Measurements from ENCODE around the gene CABP2. TPM values are rescaled to one million over a fixed set of nuclear protein-coding genes. Genes with fewer than 3 reads are reported as not detected.
A peak's percentile ranks its signal among the peaks of the same experiment; 100 is the strongest.

Gene CABP2
- total and polyA plus RNA-seq, 2 donors (not counting 1 experiment from before 2014, with no cell fraction given), result not detected

DNA sequence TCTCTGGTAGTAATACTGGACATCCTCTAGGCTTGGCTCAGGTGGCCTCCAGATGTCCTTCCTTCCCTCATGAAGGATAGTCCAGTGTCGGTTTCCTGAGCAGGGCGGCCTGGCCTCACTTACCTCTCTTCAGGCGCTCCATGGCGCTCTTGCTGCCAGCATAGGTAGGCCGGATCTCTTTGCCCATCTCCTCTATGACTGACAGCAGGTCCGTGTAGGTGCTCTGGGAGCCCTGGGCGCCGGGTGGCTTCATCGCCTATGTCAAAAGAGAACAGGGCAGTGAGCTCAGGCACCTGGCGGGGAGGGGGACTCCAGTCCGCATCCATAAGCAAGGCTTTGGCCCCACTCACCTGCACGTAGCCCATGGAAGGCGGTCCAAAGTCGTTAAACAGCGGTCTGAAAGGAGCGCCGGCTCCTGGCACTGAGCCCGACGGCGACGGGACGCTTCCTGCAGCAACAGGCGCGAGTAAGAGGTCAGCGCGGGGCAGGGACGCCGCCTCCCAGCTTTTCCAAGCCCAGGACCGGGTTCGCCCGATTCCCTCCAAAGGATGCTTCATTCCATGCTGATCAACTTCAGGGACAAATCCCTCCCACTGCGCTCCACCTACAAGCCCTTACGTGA, 15.9 kb downstream of the CABP2 start:
- H3K27ac ChIP-seq (ENCODE audit: insufficient read depth, low read length), result peak overlapping the region; percentile 65
- no peak for DNase-seq (ENCODE audit: low read depth in 2 of 2)

DNA sequence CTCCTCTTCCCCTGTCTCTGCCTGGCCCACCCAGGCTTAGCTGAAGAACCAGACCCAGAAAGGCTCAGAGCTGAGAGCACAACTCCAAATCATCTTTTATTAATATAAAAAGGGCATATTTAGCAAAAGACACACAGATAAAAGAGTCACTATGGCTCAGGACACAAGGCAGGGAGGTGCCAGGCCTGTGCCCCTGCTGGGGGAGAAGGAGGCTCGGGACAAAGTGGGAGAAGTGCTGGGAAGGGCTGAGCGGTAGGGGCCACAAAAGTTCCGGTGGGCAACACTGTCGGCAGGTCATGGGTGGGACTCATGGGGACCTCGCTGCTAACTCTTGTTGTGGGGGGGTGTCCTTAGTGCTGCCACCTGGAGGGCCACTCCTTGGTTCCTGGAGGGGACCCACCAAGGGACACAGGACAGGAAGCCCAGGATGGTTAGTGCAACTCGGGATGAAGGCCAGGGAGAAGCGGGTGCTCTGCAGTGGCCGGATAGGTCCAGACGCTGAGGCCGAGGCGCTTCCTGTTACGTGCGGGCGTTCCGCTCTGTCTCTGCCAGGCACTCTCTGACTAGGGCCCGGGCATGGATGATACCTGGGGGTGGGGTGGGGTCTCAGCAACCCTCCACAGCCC, 16.7 kb downstream of the CABP2 start:
- peaks cover 11% of the 10 kb centered on the region for H3K4me1 ChIP-seq (ENCODE audit: control insufficient read depth, extremely low read depth, insufficient read depth, low read length)
- H2AFZ ChIP-seq (ENCODE audit: low read length), result no peak overlapping the region
- peak overlapping the region; percentile 26 for H3K4me2 ChIP-seq (ENCODE audit: extremely low read depth, insufficient read depth, low read length)
- DNase-seq (ENCODE audit: low read depth in 2 of 2), result no peak
- no peak overlapping the region for H3K9ac ChIP-seq (ENCODE audit: insufficient read depth, low read length)
- peak overlapping the region in 1 of 4 experiments; percentile 80 for H3K4me3 ChIP-seq (replicated peaks in 1 of 4; ENCODE audit: control extremely low read depth in 1 of 4, insufficient read depth in 1 of 4, low read depth in 3 of 4, low read length in 4 of 4)
- no peaks in the 10 kb centered on the region for H3K27me3 ChIP-seq (ENCODE audit: control insufficient read depth, insufficient read depth, low read length)
- H3K9me3 ChIP-seq (ENCODE audit: control insufficient read depth, insufficient read depth, low read depth, low read length), result no peaks in the 10 kb centered on the region
- H3K36me3 ChIP-seq (ENCODE audit: control insufficient read depth, insufficient read depth, low read length), result peaks cover 4% of the 10 kb centered on the region
- peak overlapping the region; percentile 92 for H3K27ac ChIP-seq (ENCODE audit: insufficient read depth, low read length)
- no peaks in the 10 kb centered on the region for H3K79me2 ChIP-seq (ENCODE audit: control insufficient read depth, insufficient read depth, low read length)
- H4K20me1 ChIP-seq (ENCODE audit: control insufficient read depth, extremely low read depth, insufficient read depth, low read length), result no peaks in the 10 kb centered on the region
- TF ChIP-seq, protein P1, sequence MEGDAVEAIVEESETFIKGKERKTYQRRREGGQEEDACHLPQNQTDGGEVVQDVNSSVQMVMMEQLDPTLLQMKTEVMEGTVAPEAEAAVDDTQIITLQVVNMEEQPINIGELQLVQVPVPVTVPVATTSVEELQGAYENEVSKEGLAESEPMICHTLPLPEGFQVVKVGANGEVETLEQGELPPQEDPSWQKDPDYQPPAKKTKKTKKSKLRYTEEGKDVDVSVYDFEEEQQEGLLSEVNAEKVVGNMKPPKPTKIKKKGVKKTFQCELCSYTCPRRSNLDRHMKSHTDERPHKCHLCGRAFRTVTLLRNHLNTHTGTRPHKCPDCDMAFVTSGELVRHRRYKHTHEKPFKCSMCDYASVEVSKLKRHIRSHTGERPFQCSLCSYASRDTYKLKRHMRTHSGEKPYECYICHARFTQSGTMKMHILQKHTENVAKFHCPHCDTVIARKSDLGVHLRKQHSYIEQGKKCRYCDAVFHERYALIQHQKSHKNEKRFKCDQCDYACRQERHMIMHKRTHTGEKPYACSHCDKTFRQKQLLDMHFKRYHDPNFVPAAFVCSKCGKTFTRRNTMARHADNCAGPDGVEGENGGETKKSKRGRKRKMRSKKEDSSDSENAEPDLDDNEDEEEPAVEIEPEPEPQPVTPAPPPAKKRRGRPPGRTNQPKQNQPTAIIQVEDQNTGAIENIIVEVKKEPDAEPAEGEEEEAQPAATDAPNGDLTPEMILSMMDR (conservative IDR thresholded peaks at IDR 0.05 in 1 of 2, IDR thresholded peaks at IDR 0.05 in 1 of 2; ENCODE audit: low read depth in 1 of 2, low read length in 2 of 2), result no peak

More for the DNA sequence above, 15.9 kb downstream of the CABP2 start:
- TF ChIP-seq EZH2 (IDR thresholded peaks at IDR 0.05; ENCODE audit: low read length, missing control alignments), result no peak
- TF ChIP-seq, protein P1 (conservative IDR thresholded peaks at IDR 0.05 in 1 of 2, IDR thresholded peaks at IDR 0.05 in 1 of 2; ENCODE audit: low read depth in 1 of 2, low read length in 2 of 2), result no peak
- Histone ChIP-seq H3K36me3 (ENCODE audit: control insufficient read depth, insufficient read depth, low read length) (peaks cover 4% of the 10 kb centered on the region), H4K20me1 (ENCODE audit: control insufficient read depth, extremely low read depth, insufficient read depth, low read length) (no peaks in the 10 kb centered on the region), H3K4me2 (ENCODE audit: extremely low read depth, insufficient read depth, low read length) (peak overlapping the region; percentile 76), H3K9ac (ENCODE audit: insufficient read depth, low read length) (peak overlapping the region; percentile 99), H3K4me1 (ENCODE audit: control insufficient read depth, extremely low read depth, insufficient read depth, low read length) (peaks cover 11% of the 10 kb centered on the region), H2AFZ (ENCODE audit: low read length) (peak overlapping the region; percentile 61), H3K9me3 (ENCODE audit: control insufficient read depth, insufficient read depth, low read depth, low read length) (no peaks in the 10 kb centered on the region), H3K27me3 (ENCODE audit: control insufficient read depth, insufficient read depth, low read length) (no peaks in the 10 kb centered on the region), H3K4me3 (replicated peaks in 1 of 4; ENCODE audit: control extremely low read depth in 1 of 4, insufficient read depth in 1 of 4, low read depth in 3 of 4, low read length in 4 of 4) (peak overlapping the region; percentile 67 to 97 (median 88)), H3K79me2 (ENCODE audit: control insufficient read depth, insufficient read depth, low read length) (no peaks in the 10 kb centered on the region)

DNA sequence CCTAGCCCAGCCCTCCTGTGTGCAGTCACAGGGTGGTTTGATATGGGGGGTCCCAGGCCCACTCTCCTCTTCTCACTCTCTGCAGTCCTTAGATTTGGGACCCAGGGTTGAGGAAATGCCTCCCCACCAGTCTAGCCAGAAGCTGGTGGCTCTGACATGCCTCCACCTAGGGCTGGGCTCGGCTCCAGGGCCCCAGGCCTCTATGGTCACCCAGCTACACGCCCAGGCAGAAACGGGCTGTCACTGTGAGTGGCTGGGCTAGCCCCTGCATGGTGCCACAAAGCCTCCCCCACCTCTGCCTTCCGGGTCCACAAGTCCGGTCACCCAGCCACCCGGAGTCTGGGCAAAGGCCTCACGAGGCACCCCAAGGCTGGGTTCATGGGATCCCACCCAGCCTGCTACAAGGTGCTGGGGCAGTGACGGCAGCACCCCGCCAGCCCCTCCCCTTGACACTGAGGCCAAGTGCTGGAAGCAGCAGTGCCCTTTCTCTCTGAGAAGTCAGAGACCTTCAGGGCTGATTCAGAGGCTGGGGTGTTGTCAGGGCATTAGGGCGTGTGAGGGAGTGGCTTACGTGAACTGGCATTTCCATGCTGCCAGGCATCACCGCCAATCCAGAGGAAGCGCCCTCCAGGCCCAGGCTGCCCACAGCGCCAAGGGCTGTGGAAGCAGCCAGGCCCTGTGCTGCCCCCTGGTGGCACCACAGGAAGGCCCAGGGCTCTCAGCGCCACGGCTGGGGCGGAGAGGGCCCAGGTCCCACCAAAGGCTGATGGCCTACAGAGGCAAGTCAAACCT, 17.4 kb downstream of the CABP2 start:
- Histone ChIP-seq H4K20me1 (ENCODE audit: control insufficient read depth, extremely low read depth, insufficient read depth, low read length) (no peaks in the 10 kb centered on the region), H3K4me1 (ENCODE audit: control insufficient read depth, extremely low read depth, insufficient read depth, low read length) (peaks cover 11% of the 10 kb centered on the region), H3K27me3 (ENCODE audit: control insufficient read depth, insufficient read depth, low read length) (no peaks in the 10 kb centered on the region), H3K36me3 (ENCODE audit: control insufficient read depth, insufficient read depth, low read length) (peaks cover 4% of the 10 kb centered on the region), H3K79me2 (ENCODE audit: control insufficient read depth, insufficient read depth, low read length) (no peaks in the 10 kb centered on the region), H3K9me3 (ENCODE audit: control insufficient read depth, insufficient read depth, low read depth, low read length) (no peaks in the 10 kb centered on the region), H2AFZ (ENCODE audit: low read length) (no peak overlapping the region), H3K27ac (ENCODE audit: insufficient read depth, low read length) (peak overlapping the region; percentile 92), H3K9ac (ENCODE audit: insufficient read depth, low read length) (peak overlapping the region; percentile 70), H3K4me2 (ENCODE audit: extremely low read depth, insufficient read depth, low read length) (peak overlapping the region; percentile 63), H3K4me3 (replicated peaks in 1 of 4; ENCODE audit: control extremely low read depth in 1 of 4, insufficient read depth in 1 of 4, low read depth in 3 of 4, low read length in 4 of 4) (peak overlapping the region in 3 of 4 experiments; percentile 13 to 70 (median 37))
- peak; percentile 79 to 88 for DNase-seq (ENCODE audit: low read depth in 2 of 2)
- no peak for TF ChIP-seq EZH2 (IDR thresholded peaks at IDR 0.05; ENCODE audit: low read length, missing control alignments)
- TF ChIP-seq, protein P1 (conservative IDR thresholded peaks at IDR 0.05 in 1 of 2, IDR thresholded peaks at IDR 0.05 in 1 of 2; ENCODE audit: low read depth in 1 of 2, low read length in 2 of 2), result peak; percentile 86 to 91

Measured in fibroblast of lung (primary cell).